GM21526 (cell line): ENCODE data around the gene TSEN15.
"Not testable (repeated sequence)": the region's sequence is repeated elsewhere in the genome, so short reads cannot be mapped to it uniquely, and the experiment has no call there.

Source experiments
- ATAC-seq: cut with Tn5 transposase; IDR thresholded peaks from one replicate; pipeline ENCODE4 v1.9.1; 2021; ENCODE audit warnings: moderate library complexity; ENCODE audit not compliant: unreplicated experiment, low FRiP score

TSEN15 gene

GRCh38 chr1:184093071-184093470, 41.5 kb downstream of the TSEN15 start:
- ATAC-seq: no peak

GRCh38 chr1:184096005-184096404, 44.5 kb downstream of the TSEN15 start:
- ATAC-seq: no peak

GRCh38 chr1:184096580-184096979, 45.0 kb downstream of the TSEN15 start:
- ATAC-seq: not testable (repeated sequence)

GRCh38 chr1:184101141-184101540, 49.6 kb downstream of the TSEN15 start:
- ATAC-seq: no peak

- no peak for ATAC-seq
These were observed 50.0 kb downstream of the TSEN15 start for GRCh38 chr1:184101571-184101970.

- no peak for ATAC-seq
These were observed 59.0 kb downstream of the TSEN15 start for GRCh38 chr1:184110272-184111204.

- no peak for ATAC-seq
These were observed 60.8 kb downstream of the TSEN15 start for GRCh38 chr1:184112176-184112948.

- no peak for ATAC-seq
These were observed 61.7 kb downstream of the TSEN15 start for GRCh38 chr1:184113251-184113650.

GRCh38 chr1:184114818-184115398, 63.4 kb downstream of the TSEN15 start:
- no peak for ATAC-seq

- no peak for ATAC-seq
These were observed 64.8 kb downstream of the TSEN15 start for GRCh38 chr1:184116287-184116686.

GRCh38 chr1:184118046-184118445, 66.5 kb downstream of the TSEN15 start:
- no peak for ATAC-seq
